Choroid plexus epithelial cell (primary cell): Measurements from ENCODE around the gene AKNA.

Experiments used
- DNase-seq: peaks from one replicate; pipeline ENCODE4 v3.0.0-alpha.2; 2010; ENCODE audit warnings: low read depth
- H3K4me3 ChIP-seq: 2 replicates; pipeline ENCODE4 v1.5.1; 2011; ENCODE audit warnings: low read depth, mild to moderate bottlenecking, control low read depth, low read length, moderate library complexity
- CTCF ChIP-seq: conservative IDR thresholded peaks from 2 replicates; pipeline ENCODE4 v1.5.1; 2011; ENCODE audit warnings: low read depth, mild to moderate bottlenecking, control low read depth, inconsistent platforms, low read length, moderate library complexity

AKNA gene

DNA sequence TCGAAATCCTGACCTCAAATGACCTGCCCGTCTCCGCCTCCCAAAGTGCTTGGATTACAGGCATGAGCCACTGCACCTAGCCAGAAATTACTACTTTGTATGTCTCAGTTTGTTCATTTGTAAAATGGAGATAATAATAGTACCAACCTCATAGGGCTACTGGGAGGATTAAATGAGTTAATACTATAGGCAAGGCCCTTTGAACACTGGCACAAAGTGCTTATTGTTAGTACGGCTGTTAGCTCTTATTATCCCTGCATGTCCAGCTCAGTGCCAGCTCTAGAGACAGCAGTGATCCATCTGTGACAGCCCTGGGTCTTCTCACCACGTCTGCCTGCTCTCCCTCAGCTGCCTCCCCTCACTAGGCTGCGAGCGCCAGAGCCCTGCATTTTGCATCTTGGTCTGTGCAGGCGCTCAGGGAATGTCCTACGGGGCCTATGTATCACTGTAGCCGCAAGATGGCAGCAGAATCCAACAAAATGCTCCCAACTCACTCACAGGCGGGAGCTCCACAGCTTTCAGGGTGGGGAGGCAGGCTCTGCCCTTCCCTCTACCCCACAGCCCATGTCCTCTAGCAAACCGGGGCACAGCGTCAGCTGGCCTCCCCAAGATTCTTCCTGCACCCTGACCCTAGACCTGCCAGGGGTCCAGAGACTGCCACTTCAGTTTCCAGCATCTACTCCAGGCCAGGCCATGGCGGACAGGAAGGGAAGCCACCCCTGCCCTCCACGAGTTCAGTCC lies 17.7 kb upstream of the AKNA start:
- H3K4me3 ChIP-seq, result no peak overlapping the region
- TF ChIP-seq CTCF, result peak; percentile 92
- peak; percentile 89 for DNase-seq

DNA sequence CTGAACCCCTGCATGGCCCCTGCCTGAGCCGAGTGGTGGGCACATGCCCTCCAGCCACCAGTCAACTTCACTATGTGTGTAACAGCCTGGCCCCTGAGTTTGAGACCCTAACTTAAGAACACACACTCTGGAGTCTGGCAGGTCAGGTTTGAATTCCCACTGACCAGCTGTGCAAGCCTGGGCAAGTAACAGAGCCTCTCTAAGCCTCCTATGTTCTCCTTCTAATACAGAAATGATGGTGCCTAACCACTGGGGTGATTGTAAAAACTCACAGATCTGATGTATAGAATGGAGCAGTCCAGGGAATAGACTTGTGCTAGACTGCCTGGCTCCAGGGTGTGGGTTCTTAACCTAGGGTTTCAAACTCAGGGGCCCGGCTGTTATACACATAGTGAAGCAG lies 16.7 kb upstream of the AKNA start:
- no peak for DNase-seq
- no peak overlapping the region for H3K4me3 ChIP-seq
- TF ChIP-seq CTCF, result no peak

DNA sequence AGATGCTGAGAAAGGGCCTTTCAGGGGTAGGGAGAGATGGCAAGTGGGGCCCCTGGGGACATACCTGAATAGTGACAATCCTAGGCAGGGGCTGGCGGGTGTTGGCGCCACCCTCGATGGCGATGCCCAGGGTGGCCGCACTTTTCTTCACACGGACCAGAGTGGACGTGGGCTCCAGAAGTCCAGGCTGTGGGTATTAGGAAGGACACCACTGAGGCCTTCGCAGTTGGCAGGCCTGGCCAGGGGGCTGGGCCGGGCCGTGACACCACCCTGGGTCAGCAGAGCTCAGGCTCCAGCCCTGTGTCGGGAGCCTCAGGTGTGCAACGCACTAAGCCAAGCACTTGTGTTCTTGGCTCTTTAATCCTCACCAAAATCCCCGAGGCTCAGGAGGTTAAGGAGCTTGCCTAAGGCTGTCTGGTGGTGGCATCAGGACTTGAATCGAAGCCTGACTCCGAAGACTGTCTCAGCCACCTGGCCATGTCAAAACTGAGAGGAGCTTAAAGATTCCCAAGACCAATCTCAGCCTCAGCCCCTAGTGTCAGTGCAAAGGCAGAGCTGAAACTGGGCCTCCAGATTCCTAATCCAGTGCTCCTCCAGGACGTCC lies 15.5 kb upstream of the AKNA start:
- H3K4me3 ChIP-seq, result no peak overlapping the region
- TF ChIP-seq CTCF, result no peak
- no peak for DNase-seq

GRCh38 chr9:114401344-114401743 lies 13.6 kb upstream of the AKNA start:
- no peak overlapping the region for H3K4me3 ChIP-seq
- no peak for TF ChIP-seq CTCF
- DNase-seq, result no peak

- H3K4me3 ChIP-seq, result no peak overlapping the region
- TF ChIP-seq CTCF, result no peak
- DNase-seq, result no peak
Observed at GRCh38 chr9:114400772-114401171, 13.0 kb upstream of the AKNA start.

- no peak for DNase-seq
- no peak for TF ChIP-seq CTCF
- no peak overlapping the region for H3K4me3 ChIP-seq
Observed at GRCh38 chr9:114400219-114400618, 12.4 kb upstream of the AKNA start.

DNA sequence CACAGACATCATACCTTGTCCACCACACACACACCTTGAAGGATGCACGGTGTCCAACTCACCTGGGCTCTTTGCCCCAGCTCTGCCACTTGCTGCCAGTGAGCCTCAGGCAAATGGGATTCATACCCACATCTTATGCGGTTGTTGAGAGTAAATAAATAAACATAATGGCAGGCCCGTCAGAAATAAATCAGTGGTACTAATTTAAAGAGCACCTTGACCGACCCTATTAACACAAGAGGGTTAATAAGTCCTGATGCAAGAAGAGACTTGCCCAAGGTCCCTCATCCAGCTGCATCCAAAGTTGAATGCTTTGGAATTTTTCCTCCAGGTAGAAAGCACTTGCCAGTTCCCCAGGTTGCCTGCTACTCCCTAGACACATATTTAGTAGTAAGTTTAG lies 11.6 kb upstream of the AKNA start:
- H3K4me3 ChIP-seq, result no peak overlapping the region
- TF ChIP-seq CTCF, result no peak

More for the DNA sequence above, 11.6 kb upstream of the AKNA start:
- DNase-seq, result no peak
